ENCODE measurements around the gene TEX19. TPM values are rescaled to one million over a fixed set of nuclear protein-coding genes. Genes with fewer than 3 reads are reported as not detected.

Gene TEX19
- total RNA-seq, result under 0.01 TPM in 1 of 2 replicates, not detected in the other

DNA sequence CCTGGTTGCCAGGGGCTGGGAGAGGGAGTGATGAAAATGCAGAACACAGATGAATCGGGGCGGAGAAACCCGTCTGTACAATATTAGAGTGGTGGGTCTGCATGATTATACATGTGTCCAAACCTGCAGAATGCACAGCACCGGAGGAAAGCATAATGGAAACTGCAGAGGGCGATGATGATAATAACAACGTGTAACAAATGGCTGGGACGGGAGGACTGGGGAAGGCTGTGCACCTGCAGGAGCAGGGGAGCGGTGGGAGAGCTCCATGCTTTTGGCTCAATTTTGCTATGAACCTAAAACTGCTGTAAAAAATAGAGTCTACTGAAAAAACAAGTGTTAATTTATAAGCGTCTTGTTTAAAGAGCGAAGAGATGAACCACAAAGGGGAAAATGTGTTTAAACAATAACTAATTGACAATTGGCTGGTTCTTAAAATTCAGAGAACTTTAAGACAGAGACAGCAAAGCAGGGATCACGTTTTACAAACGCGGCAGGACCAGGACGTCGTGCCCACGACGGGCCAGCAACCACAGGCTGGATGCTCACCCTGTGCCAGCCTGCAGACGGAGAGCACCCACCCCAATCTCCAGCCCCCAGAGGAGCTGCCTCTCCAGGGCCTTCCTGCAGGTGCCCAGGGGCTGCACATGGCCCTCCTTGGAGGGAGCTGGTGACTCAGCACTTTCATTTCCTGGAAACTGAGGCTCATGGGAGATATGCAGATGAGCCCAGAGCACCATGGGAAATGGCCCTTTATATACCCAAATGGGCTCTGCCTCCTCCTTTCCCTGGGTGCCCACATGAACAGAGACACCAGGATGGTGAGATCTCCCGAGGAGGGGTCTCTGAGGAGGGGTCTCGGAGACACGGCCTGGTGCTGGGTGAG lies at the start of gene TEX19:
Gene TEX19 (plus strand): TSS at position 783 of the 886 bp plus-strand sequence. CDS start 2,904 bp downstream, outside the sequence.
- no peak for DNase-seq (ENCODE audit: low read depth)
- TF ChIP-seq CTCF (IDR thresholded peaks at IDR 0.05; ENCODE audit: insufficient read depth, low read depth, low read length), result no peak
- H3K4me3 ChIP-seq (ENCODE audit: low read depth, low read length), result no peak within 1 kb of the TSS

DNA sequence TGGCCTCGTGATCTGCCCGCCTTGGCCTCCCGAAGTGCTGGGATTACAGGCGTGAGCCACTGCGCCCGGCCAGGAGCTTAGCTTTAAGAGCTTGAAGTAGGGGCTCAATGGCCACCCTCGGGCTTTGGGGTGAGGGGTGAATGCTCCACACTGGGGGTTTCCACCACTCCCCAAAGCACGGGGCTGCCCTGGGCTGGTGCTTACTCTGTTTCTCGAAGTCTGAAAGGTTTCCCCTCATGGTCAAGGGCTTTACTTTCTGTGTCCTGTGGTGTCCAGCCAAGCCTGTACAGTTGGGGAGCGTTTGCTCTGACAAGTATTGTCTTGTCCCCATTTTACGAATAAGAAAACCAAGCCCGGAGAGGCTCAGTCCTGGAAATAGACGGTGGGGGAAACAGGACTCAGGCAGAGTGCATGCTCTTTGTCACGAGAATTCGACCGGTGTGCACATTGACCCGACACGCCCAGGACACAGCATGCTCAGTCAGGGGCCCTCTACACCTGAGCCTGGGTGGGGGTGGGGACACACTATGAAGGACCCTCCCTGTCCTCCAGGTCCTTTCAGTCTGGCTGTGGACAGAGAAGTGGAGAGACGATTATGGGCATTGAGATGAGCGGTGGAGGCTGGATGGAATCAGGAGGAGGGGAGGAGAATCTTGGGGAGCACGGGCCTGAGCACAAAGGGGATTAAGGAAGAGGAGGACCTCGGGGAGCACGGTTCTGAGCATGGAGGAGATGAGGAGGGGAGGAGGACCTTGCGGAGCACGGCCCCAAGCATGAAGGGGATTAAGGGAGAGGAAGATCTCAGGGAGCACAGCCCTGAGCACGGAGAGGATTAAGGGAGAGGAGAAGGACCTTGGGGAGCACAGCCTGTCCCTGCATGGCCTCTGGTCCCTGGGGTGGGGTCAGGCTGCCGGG lies 49.1 kb upstream of the TEX19 start:
- no peak overlapping the region for H3K4me3 ChIP-seq (ENCODE audit: low read depth, low read length)
- no peak for DNase-seq (ENCODE audit: low read depth)
- TF ChIP-seq CTCF (IDR thresholded peaks at IDR 0.05; ENCODE audit: insufficient read depth, low read depth, low read length), result no peak

DNA sequence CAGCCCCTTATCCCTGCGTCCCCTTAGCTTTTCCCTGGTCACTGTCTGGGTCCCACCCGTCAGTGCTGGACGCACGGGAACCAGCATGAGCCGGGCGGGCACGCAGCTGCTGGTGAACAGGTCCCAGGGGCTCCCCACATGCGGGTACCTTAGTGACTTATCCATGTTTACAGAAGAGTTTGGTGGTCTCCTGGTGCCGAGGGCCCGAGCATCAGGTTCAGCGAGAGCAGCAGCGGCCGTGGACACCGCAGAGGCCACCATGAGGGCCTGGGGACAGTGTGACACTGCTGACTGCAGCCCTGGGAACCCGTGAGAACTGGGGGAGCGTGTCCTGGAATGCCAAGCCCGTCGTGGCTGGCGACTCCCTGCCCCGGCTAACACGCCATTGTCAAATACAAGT lies 48.2 kb upstream of the TEX19 start:
- no peak for TF ChIP-seq CTCF (IDR thresholded peaks at IDR 0.05; ENCODE audit: insufficient read depth, low read depth, low read length)
- no peak overlapping the region for H3K4me3 ChIP-seq (ENCODE audit: low read depth, low read length)
- no peak for DNase-seq (ENCODE audit: low read depth)

DNA sequence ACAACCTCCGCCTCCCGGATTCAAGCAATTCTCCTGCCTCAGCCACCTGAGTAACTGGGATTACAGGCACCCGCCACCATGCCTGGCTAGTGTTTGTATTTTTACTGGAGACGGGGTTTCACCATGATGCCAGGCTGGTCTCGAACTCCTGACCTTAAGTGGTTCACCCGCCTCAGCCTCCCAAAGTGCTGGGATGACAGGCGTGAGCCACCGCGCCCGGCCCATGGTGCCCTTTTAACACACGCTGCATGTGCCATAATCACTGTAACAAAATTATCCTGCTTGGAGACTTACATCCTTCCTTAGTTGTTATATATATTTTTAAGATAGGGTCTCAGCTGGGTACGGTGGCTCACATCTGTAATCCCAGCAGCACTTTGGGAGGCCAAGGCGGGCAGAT lies 47.1 kb upstream of the TEX19 start:
- no peak for TF ChIP-seq CTCF (IDR thresholded peaks at IDR 0.05; ENCODE audit: insufficient read depth, low read depth, low read length)
- no peak overlapping the region for H3K4me3 ChIP-seq (ENCODE audit: low read depth, low read length)
- no peak for DNase-seq (ENCODE audit: low read depth)

DNA sequence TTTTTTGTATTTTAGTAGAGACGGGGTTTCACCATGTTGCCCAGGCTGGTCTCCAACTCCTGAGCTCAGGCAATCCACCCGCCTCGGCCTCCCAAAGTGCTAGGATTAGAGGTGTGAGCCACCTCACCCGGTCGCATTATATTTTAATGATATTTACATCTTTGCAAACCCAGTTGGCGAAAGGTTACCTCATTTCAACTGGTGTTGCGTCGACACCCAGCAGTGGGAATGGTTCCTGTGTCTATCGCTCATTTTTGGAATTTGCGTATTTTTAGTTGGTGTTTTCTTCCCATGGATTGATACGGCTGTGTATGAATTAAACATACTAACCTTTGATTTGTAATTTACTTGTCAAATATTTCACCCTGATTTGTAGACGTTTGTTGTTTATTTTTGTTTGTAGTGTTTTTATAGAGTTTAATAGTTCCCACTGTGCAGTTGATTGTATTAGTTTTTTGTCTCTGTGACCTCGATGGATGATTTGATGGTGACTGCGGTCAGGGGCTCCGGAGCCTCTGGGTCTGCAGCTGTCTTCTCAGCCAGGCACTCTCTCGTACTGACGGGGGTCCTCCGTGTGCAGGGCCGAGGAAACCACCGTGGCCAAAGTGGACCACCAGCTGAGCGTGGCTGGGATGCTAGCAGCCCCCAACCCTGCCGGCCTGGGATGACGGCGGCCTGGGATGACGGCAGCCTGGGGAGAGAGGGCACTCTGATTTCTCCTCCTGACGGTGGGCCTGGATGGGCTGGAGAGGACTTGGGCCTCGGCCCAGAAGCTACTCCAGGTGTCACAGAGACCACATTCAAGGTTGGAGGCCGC lies 45.6 kb upstream of the TEX19 start:
- TF ChIP-seq CTCF (IDR thresholded peaks at IDR 0.05; ENCODE audit: insufficient read depth, low read depth, low read length), result no peak
- no peak for DNase-seq (ENCODE audit: low read depth)
- no peak overlapping the region for H3K4me3 ChIP-seq (ENCODE audit: low read depth, low read length)
